OCI-LY3 (cell line): ENCODE measurements around the gene ZNF407.

Experiments
- EZH2phosphoT487 ChIP-seq: fragments of 200-600 bp; shearing (Covaris generic); IDR thresholded peaks from 2 replicates; pipeline ENCODE4 v1.6.1; 2018; ENCODE audit warnings: antibody characterized with exemption, mixed run types, low read depth
- TF ChIP-seq, protein P1 (sequence below): fragments of 200-600, 300-600 bp; sonication (generic); IDR thresholded peaks from 2 replicates; pipeline ENCODE4 v1.5.1; 2014; ENCODE audit warnings: antibody characterized with exemption, low read length, low read depth

- TF ChIP-seq, protein P1, sequence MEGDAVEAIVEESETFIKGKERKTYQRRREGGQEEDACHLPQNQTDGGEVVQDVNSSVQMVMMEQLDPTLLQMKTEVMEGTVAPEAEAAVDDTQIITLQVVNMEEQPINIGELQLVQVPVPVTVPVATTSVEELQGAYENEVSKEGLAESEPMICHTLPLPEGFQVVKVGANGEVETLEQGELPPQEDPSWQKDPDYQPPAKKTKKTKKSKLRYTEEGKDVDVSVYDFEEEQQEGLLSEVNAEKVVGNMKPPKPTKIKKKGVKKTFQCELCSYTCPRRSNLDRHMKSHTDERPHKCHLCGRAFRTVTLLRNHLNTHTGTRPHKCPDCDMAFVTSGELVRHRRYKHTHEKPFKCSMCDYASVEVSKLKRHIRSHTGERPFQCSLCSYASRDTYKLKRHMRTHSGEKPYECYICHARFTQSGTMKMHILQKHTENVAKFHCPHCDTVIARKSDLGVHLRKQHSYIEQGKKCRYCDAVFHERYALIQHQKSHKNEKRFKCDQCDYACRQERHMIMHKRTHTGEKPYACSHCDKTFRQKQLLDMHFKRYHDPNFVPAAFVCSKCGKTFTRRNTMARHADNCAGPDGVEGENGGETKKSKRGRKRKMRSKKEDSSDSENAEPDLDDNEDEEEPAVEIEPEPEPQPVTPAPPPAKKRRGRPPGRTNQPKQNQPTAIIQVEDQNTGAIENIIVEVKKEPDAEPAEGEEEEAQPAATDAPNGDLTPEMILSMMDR: no peak
- no peak for TF ChIP-seq EZH2phosphoT487
Measured at GRCh38 chr18:74745633-74746403, 148.1 kb downstream of the ZNF407 start.
